Measurements from ENCODE around the gene SOCS4. TPM values are rescaled to one million over a fixed set of nuclear protein-coding genes. Genes with fewer than 3 reads are reported as not detected.

Gene SOCS4
- total RNA-seq, 3 donors from 2014 or later: 16.6 to 41.6 (median 23.5) TPM

DNA sequence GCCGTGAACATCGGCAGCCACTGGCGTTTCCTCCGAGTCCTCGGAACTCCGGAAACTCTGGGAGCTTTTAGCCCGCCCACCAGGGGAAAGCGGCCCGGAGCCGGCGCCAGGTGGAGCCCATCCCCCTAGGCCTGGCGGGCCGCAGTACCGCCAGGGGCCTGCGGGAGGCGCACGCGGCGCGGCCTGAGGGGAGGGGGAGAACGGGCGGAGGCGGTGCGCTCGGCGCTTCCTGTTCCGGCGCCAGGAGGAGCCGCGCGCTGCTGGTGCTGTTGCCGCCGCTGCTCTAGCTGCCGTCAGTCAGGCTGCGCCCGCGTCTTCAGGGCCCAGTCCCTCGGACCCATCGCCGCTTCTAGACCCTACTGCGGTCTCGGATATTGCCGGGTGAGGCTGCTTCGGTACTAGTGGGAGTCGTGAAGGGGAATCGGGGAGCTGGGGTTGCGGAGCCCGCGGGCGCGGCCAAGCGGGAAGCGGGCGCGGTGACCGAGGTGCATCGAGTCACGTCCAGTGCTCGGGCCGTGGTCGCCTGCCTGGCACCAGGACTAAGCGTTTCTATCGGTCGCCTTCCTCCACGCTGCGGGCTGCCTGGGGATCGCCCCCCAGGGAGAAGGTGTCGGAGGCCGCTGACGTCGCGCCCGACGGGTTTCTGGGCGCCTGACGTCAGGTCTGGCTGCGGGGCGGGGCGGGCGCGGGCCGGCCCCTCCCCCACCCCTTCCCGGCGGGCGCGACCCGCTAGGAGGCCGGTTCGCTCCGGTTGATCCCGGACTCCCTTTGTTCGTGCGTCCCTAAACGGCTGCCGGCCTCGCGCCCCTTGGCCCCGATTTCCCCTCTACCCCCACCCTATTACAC is 24.6 kb downstream of the SOCS4 start, which contains the start of gene MAPK1IP1L:
TSS of gene MAPK1IP1L (plus strand) at position 225 of the 846 bp plus-strand sequence. CDS start 10,037 bp downstream, outside the sequence.
- peak within 1 kb of the TSS; percentile 100 for H3K4me3 ChIP-seq

GRCh38 chr14:55052269-55052930 is 25.4 kb downstream of the SOCS4 start:
- TF ChIP-seq CTCF (IDR thresholded peaks at IDR 0.05): no peak
- H3K4me3 ChIP-seq: peak overlapping the region; percentile 100
- H3K36me3 ChIP-seq (ENCODE audit: low read depth): no peaks in the 10 kb centered on the region
- ATAC-seq (no peak), DNase-seq (no peak)
- H3K4me1 ChIP-seq (ENCODE audit: low read depth): peaks cover 41% of the 10 kb centered on the region
- intact Hi-C loops (cut with DNase I, micrococcal nuclease): no loop called here
- no peaks in the 10 kb centered on the region for H3K9me3 ChIP-seq

More for the DNA sequence above, 24.6 kb downstream of the SOCS4 start, which contains the start of gene MAPK1IP1L:
- peak; percentile 100 for TF ChIP-seq CTCF (IDR thresholded peaks at IDR 0.05)
- intact Hi-C loops (cut with DNase I, micrococcal nuclease): no loop called here
- no peaks in the 10 kb centered on the region for H3K9me3 ChIP-seq
- DNase-seq: peak; percentile 89 to 98 (median 93)
- ATAC-seq: peak; percentile 99
- H3K36me3 ChIP-seq (ENCODE audit: low read depth): no peaks in the 10 kb centered on the region
- peaks cover 41% of the 10 kb centered on the region for H3K4me1 ChIP-seq (ENCODE audit: low read depth)

GRCh38 chr14:55053018-55053417 is 26.0 kb downstream of the SOCS4 start:
- no peak for TF ChIP-seq CTCF (IDR thresholded peaks at IDR 0.05)
- Histone ChIP-seq H3K4me3 (no peak overlapping the region), H3K36me3 (ENCODE audit: low read depth) (no peaks in the 10 kb centered on the region), H3K9me3 (no peaks in the 10 kb centered on the region), H3K4me1 (ENCODE audit: low read depth) (peaks cover 41% of the 10 kb centered on the region)
- intact Hi-C loops (cut with DNase I, micrococcal nuclease): no loop called here
- no peak for ATAC-seq
- DNase-seq: no peak

DNA sequence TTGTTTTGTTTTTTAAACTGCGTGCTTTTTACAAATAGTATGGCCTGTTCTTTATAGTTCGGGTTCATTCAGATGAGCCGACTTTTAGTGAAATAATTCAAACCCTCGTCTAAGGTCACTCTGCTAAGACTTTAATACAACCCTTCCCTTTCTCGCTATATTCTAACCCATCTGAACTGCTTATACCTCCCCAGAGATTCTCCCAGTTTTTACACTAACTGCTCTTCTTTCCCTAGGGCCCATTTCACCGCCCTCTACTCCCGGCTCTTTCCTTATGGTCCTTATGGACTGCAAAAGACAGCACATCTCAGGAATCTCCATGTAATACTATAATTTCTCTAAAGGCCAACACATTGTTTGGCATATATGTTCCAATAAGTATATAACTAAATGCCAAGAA is 26.5 kb downstream of the SOCS4 start:
- no peak for ATAC-seq
- Histone ChIP-seq H3K4me1 (ENCODE audit: low read depth) (peaks cover 38% of the 10 kb centered on the region), H3K9me3 (no peaks in the 10 kb centered on the region), H3K4me3 (no peak overlapping the region), H3K36me3 (ENCODE audit: low read depth) (no peaks in the 10 kb centered on the region)
- no peak for DNase-seq
- intact Hi-C loops (cut with DNase I, micrococcal nuclease): no loop called here
- no peak for TF ChIP-seq CTCF (IDR thresholded peaks at IDR 0.05)

DNA sequence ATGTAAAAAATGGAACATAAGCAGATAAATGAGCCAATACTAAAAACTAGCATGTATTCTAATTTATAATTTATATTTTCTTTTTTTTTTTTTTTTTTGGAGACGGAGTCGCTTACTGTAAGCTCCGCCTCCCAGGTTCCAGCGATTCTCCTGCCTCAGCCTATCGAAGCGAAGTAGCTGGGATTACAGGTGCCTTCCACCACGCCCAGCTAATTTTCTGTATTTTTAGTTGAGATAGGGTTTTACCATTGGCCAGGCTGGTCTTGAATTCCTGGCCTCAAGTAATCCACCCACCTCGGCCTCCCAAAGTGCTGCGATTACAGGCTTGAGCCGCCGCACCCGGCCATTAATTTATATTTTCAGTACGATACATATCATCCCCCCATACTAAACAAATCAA is 27.1 kb downstream of the SOCS4 start:
- Histone ChIP-seq H3K36me3 (ENCODE audit: low read depth) (no peaks in the 10 kb centered on the region), H3K4me1 (ENCODE audit: low read depth) (peaks cover 32% of the 10 kb centered on the region), H3K4me3 (no peak overlapping the region), H3K9me3 (no peaks in the 10 kb centered on the region)
- ATAC-seq (no peak), DNase-seq (no peak)
- TF ChIP-seq CTCF (IDR thresholded peaks at IDR 0.05): no peak
- intact Hi-C loops (cut with DNase I, micrococcal nuclease): no loop called here
